ENCODE results near the gene MON2.
A peak's percentile ranks its signal among the peaks of the same experiment; 100 is the strongest.
"Not testable (repeated sequence)": the region's sequence is repeated elsewhere in the genome, so short reads cannot be mapped to it uniquely, and the experiment has no call there.

Gene MON2

GRCh38 chr12:62461171-62461837, 5.3 kb upstream of the MON2 start:
- not testable (repeated sequence) for H3K27ac Mint-ChIP-seq; H3K36me3 Mint-ChIP-seq (ENCODE audit: low read depth); H3K4me1 Mint-ChIP-seq (ENCODE audit: low read depth); DNase-seq (ENCODE audit: low spot score); H3K4me3 Mint-ChIP-seq; H3K27me3 Mint-ChIP-seq (ENCODE audit: low read depth)
- peaks cover 25% of the 10 kb centered on the region for H3K9me3 Mint-ChIP-seq

GRCh38 chr12:62463252-62463651, 3.4 kb upstream of the MON2 start:
- H3K36me3 Mint-ChIP-seq (ENCODE audit: low read depth); H3K27ac Mint-ChIP-seq; H3K4me3 Mint-ChIP-seq; H3K27me3 Mint-ChIP-seq (ENCODE audit: low read depth); DNase-seq (ENCODE audit: low spot score): not testable (repeated sequence)
- Mint-ChIP-seq H3K4me1 (ENCODE audit: low read depth) (peaks cover 12% of the 10 kb centered on the region), H3K9me3 (peaks cover 25% of the 10 kb centered on the region)

GRCh38 chr12:62466018-62466593, 520 bp upstream of the MON2 start:
- DNase-seq (ENCODE audit: low spot score), result peak; percentile 6
- peaks cover 25% of the 10 kb centered on the region for H3K9me3 Mint-ChIP-seq
- peak overlapping the region; percentile 97 for H3K4me3 Mint-ChIP-seq
- peaks cover 18% of the 10 kb centered on the region for H3K4me1 Mint-ChIP-seq (ENCODE audit: low read depth)
- H3K27me3 Mint-ChIP-seq (ENCODE audit: low read depth), result peaks cover 3% of the 10 kb centered on the region
- H3K36me3 Mint-ChIP-seq (ENCODE audit: low read depth), result peaks cover 5% of the 10 kb centered on the region
- peak overlapping the region; percentile 88 for H3K27ac Mint-ChIP-seq

- no peaks in the 10 kb centered on the region for H3K27me3 Mint-ChIP-seq (ENCODE audit: low read depth)
- H3K4me3 Mint-ChIP-seq, result peak overlapping the region; percentile 97
- peaks cover 6% of the 10 kb centered on the region for H3K36me3 Mint-ChIP-seq (ENCODE audit: low read depth)
- H3K4me1 Mint-ChIP-seq (ENCODE audit: low read depth), result peaks cover 20% of the 10 kb centered on the region
- no peak overlapping the region for H3K27ac Mint-ChIP-seq
- H3K9me3 Mint-ChIP-seq, result peaks cover 8% of the 10 kb centered on the region
- no peak for DNase-seq (ENCODE audit: low spot score)
Observed at GRCh38 chr12:62468397-62468796, 1.8 kb downstream of the MON2 start.

- peak overlapping the region; percentile 47 for H3K4me3 Mint-ChIP-seq
- H3K27me3 Mint-ChIP-seq (ENCODE audit: low read depth), result no peaks in the 10 kb centered on the region
- peaks cover 20% of the 10 kb centered on the region for H3K4me1 Mint-ChIP-seq (ENCODE audit: low read depth)
- H3K27ac Mint-ChIP-seq, result no peak overlapping the region
- H3K9me3 Mint-ChIP-seq, result peaks cover 3% of the 10 kb centered on the region
- DNase-seq (ENCODE audit: low spot score), result no peak
- H3K36me3 Mint-ChIP-seq (ENCODE audit: low read depth), result peaks cover 8% of the 10 kb centered on the region
Observed at GRCh38 chr12:62468935-62469334, 2.3 kb downstream of the MON2 start.

- DNase-seq (ENCODE audit: low spot score), result no peak
- H3K27me3 Mint-ChIP-seq (ENCODE audit: low read depth), result no peaks in the 10 kb centered on the region
Observed at GRCh38 chr12:62469704-62470103, 3.1 kb downstream of the MON2 start.

GRCh38 chr12:62471734-62472133, 5.1 kb downstream of the MON2 start:
- H3K9me3 Mint-ChIP-seq, result no peaks in the 10 kb centered on the region
- peaks cover 15% of the 10 kb centered on the region for H3K4me1 Mint-ChIP-seq (ENCODE audit: low read depth)
- no peak overlapping the region for H3K27ac Mint-ChIP-seq
- peaks cover 13% of the 10 kb centered on the region for H3K36me3 Mint-ChIP-seq (ENCODE audit: low read depth)
- H3K4me3 Mint-ChIP-seq, result no peak overlapping the region
- no peak for DNase-seq (ENCODE audit: low spot score)
- no peaks in the 10 kb centered on the region for H3K27me3 Mint-ChIP-seq (ENCODE audit: low read depth)

More at GRCh38 chr12:62469704-62470103, 3.1 kb downstream of the MON2 start:
- peak overlapping the region; percentile 47 for H3K4me3 Mint-ChIP-seq
- H3K4me1 Mint-ChIP-seq (ENCODE audit: low read depth), result peaks cover 21% of the 10 kb centered on the region
- peaks cover 10% of the 10 kb centered on the region for H3K36me3 Mint-ChIP-seq (ENCODE audit: low read depth)
- no peak overlapping the region for H3K27ac Mint-ChIP-seq
- no peaks in the 10 kb centered on the region for H3K9me3 Mint-ChIP-seq

GRCh38 chr12:62472472-62472871, 5.8 kb downstream of the MON2 start:
- H3K36me3 Mint-ChIP-seq (ENCODE audit: low read depth), result peaks cover 12% of the 10 kb centered on the region
- no peak overlapping the region for H3K4me3 Mint-ChIP-seq
- peaks cover 15% of the 10 kb centered on the region for H3K4me1 Mint-ChIP-seq (ENCODE audit: low read depth)
- no peak overlapping the region for H3K27ac Mint-ChIP-seq
- no peaks in the 10 kb centered on the region for H3K9me3 Mint-ChIP-seq
- no peaks in the 10 kb centered on the region for H3K27me3 Mint-ChIP-seq (ENCODE audit: low read depth)
- DNase-seq (ENCODE audit: low spot score), result no peak

GRCh38 chr12:62481843-62482540, 15.4 kb downstream of the MON2 start:
- H3K4me1 Mint-ChIP-seq (ENCODE audit: low read depth), result peaks cover 14% of the 10 kb centered on the region
- H3K27ac Mint-ChIP-seq, result no peak overlapping the region
- H3K36me3 Mint-ChIP-seq (ENCODE audit: low read depth), result peaks cover 26% of the 10 kb centered on the region
- no peak overlapping the region for H3K4me3 Mint-ChIP-seq
- H3K9me3 Mint-ChIP-seq, result no peaks in the 10 kb centered on the region
- no peaks in the 10 kb centered on the region for H3K27me3 Mint-ChIP-seq (ENCODE audit: low read depth)
- no peak for DNase-seq (ENCODE audit: low spot score)

- Mint-ChIP-seq H3K9me3 (no peaks in the 10 kb centered on the region), H3K27ac (no peak overlapping the region), H3K27me3 (ENCODE audit: low read depth) (no peaks in the 10 kb centered on the region), H3K4me3 (no peak overlapping the region), H3K4me1 (ENCODE audit: low read depth) (peaks cover 13% of the 10 kb centered on the region), H3K36me3 (ENCODE audit: low read depth) (peaks cover 22% of the 10 kb centered on the region)
- no peak for DNase-seq (ENCODE audit: low spot score)
Observed at GRCh38 chr12:62482769-62483168, 16.1 kb downstream of the MON2 start.

- H3K4me1 Mint-ChIP-seq (ENCODE audit: low read depth), result peaks cover 5% of the 10 kb centered on the region
- no peak for DNase-seq (ENCODE audit: low spot score)
- no peaks in the 10 kb centered on the region for H3K27me3 Mint-ChIP-seq (ENCODE audit: low read depth)
- H3K36me3 Mint-ChIP-seq (ENCODE audit: low read depth), result peaks cover 19% of the 10 kb centered on the region
- no peaks in the 10 kb centered on the region for H3K9me3 Mint-ChIP-seq
- H3K27ac Mint-ChIP-seq, result no peak overlapping the region
- no peak overlapping the region for H3K4me3 Mint-ChIP-seq
Observed at GRCh38 chr12:62484233-62484632, 17.6 kb downstream of the MON2 start.

GRCh38 chr12:62505786-62506185, 39.2 kb downstream of the MON2 start:
- Mint-ChIP-seq H3K9me3 (peaks cover 15% of the 10 kb centered on the region), H3K27ac (no peak overlapping the region), H3K4me3 (no peak overlapping the region), H3K27me3 (ENCODE audit: low read depth) (no peaks in the 10 kb centered on the region), H3K4me1 (ENCODE audit: low read depth) (no peaks in the 10 kb centered on the region), H3K36me3 (ENCODE audit: low read depth) (peaks cover 51% of the 10 kb centered on the region)
- DNase-seq (ENCODE audit: low spot score), result no peak

- Mint-ChIP-seq H3K4me1 (ENCODE audit: low read depth) (peaks cover 7% of the 10 kb centered on the region), H3K4me3 (no peak overlapping the region), H3K27me3 (ENCODE audit: low read depth) (no peaks in the 10 kb centered on the region), H3K36me3 (ENCODE audit: low read depth) (peaks cover 66% of the 10 kb centered on the region), H3K27ac (no peak overlapping the region), H3K9me3 (peaks cover 42% of the 10 kb centered on the region)
- DNase-seq (ENCODE audit: low spot score), result no peak
Observed at GRCh38 chr12:62512901-62513300, 46.3 kb downstream of the MON2 start.

- DNase-seq (ENCODE audit: low spot score); H3K27me3 Mint-ChIP-seq (ENCODE audit: low read depth); H3K4me3 Mint-ChIP-seq; H3K27ac Mint-ChIP-seq: not testable (repeated sequence)
- Mint-ChIP-seq H3K9me3 (peaks cover 42% of the 10 kb centered on the region), H3K4me1 (ENCODE audit: low read depth) (peaks cover 13% of the 10 kb centered on the region), H3K36me3 (ENCODE audit: low read depth) (peaks cover 60% of the 10 kb centered on the region)
Observed at GRCh38 chr12:62514080-62514479, 47.5 kb downstream of the MON2 start.
